GM13977 (cell line): ENCODE data around the gene SMYD2.

ENCODE experiments used
- DNase-seq: peaks from one replicate; pipeline ENCODE4 v3.0.0; 2012; ENCODE audit warnings: low spot score
- CTCF ChIP-seq: IDR thresholded peaks from 2 replicates; pipeline ENCODE4 v1.5.1; 2012; ENCODE audit warnings: mild to moderate bottlenecking, control low read depth; ENCODE audit not compliant: insufficient read depth; ENCODE audit errors: extremely low read depth, missing control alignments
- in situ Hi-C: fragments of 300-500 bp; cut with MboI; formaldehyde crosslinking; loops from one replicate; pipeline ENCODE4 v1.12.0; 2022; ENCODE audit warnings: low sequenced_read_pairs, low pct_unique_long_range_greater_than_20kb, mixed read lengths, inconsistent platforms; ENCODE audit not compliant: unreplicated experiment

SMYD2 gene

GRCh38 chr1:214364386-214364785 is 83.4 kb downstream of the SMYD2 start:
- no peak for TF ChIP-seq CTCF
- DNase-seq, result no peak
- in situ Hi-C loops, result no loop called here

- no peak for TF ChIP-seq CTCF
- no peak for DNase-seq
- in situ Hi-C loops, result no loop called here
These were observed 83.9 kb downstream of the SMYD2 start for GRCh38 chr1:214364786-214365295.

GRCh38 chr1:214367841-214368240 is 86.9 kb downstream of the SMYD2 start:
- in situ Hi-C loops, result no loop called here
- TF ChIP-seq CTCF, result no peak
- no peak for DNase-seq

- in situ Hi-C loops, result no loop called here
- TF ChIP-seq CTCF, result no peak
- DNase-seq, result no peak
These were observed 88.4 kb downstream of the SMYD2 start for GRCh38 chr1:214369364-214369763.

GRCh38 chr1:214370615-214371014 is 89.7 kb downstream of the SMYD2 start:
- no peak for DNase-seq
- no peak for TF ChIP-seq CTCF
- in situ Hi-C loops, result no loop called here

GRCh38 chr1:214372092-214372491 is 91.1 kb downstream of the SMYD2 start:
- no peak for TF ChIP-seq CTCF
- in situ Hi-C loops, result no loop called here
- DNase-seq, result no peak

- TF ChIP-seq CTCF, result no peak
- in situ Hi-C loops, result no loop called here
- DNase-seq, result no peak
These were observed 96.5 kb downstream of the SMYD2 start for GRCh38 chr1:214377485-214377884.
